Spinal cord (tissue), 10 donors: ENCODE results near the gene DCP2. TPM values are rescaled to one million over a fixed set of nuclear protein-coding genes. Genes with fewer than 3 reads are reported as not detected.

Experiments used
- DNase-seq, 6 donors: peaks; one replicate each; pipeline versions ENCODE4 v3.0.0 to v3.0.0-alpha.2; 2013 to 2015; ENCODE audit warnings: low spot score in 6 of 6, low read depth in 4 of 6
- H3K27ac ChIP-seq: one replicate; pipeline ENCODE4 v1.5.1; 2013; ENCODE audit warnings: low read depth, low read length, control low read depth
- H3K27me3 ChIP-seq: one replicate; pipeline ENCODE4 v1.6.1; 2013; ENCODE audit warnings: low read length; ENCODE audit not compliant: control insufficient read depth, insufficient read depth
- H3K36me3 ChIP-seq: one replicate; pipeline ENCODE4 v1.6.1; 2013; ENCODE audit warnings: low read length; ENCODE audit not compliant: control insufficient read depth, insufficient read depth
- H3K4me1 ChIP-seq: one replicate; pipeline ENCODE4 v1.6.1; 2013; ENCODE audit warnings: low read length; ENCODE audit not compliant: control insufficient read depth, insufficient read depth
- H3K4me3 ChIP-seq: one replicate; pipeline ENCODE4 v1.5.1; 2013; ENCODE audit warnings: low read depth, low read length, control low read depth
- H3K9me3 ChIP-seq: one replicate; pipeline ENCODE4 v1.6.1; 2013; ENCODE audit warnings: low read length; ENCODE audit not compliant: control insufficient read depth, insufficient read depth
- WGBS: methylation state at CpG from one replicate; pipeline ENCODE4 v1.1.5; 2013; ENCODE audit warnings: missing lambda C conversion rate; ENCODE audit not compliant: insufficient coverage; 5-methylcytosine and 5-hydroxymethylcytosine counted together
- polyA plus RNA-seq, 2 donors: library from polyadenylated mRNA; unstranded; fragments of 120-200 nt; gene quantifications; one replicate each; pipeline ENCODE4 v1.2.1, GENCODE V29; 2013; ENCODE audit not compliant: insufficient read length in 2 of 2
- total RNA-seq, 2 donors: library from RNA; depleted of rRNA in 1 of 2; stranded (reverse); fragments of 120-200 nt in 1 of 2; fragments of >200 nt in 1 of 2; gene quantifications; one replicate each; pipeline versions ENCODE4 v1.2.3 to v1.2.4, GENCODE V29; 2013 to 2014
- donor health status: healthy.

Gene DCP2
- total and polyA plus RNA-seq, 4 donors, result 17.8 to 82.1 (median 38.2) TPM

- H3K4me3 ChIP-seq, result peak overlapping the region; percentile 98
- H3K36me3 ChIP-seq, result no peaks in the 10 kb centered on the region
- H3K9me3 ChIP-seq, result no peaks in the 10 kb centered on the region
- no peak for DNase-seq
- H3K27me3 ChIP-seq, result no peaks in the 10 kb centered on the region
- H3K4me1 ChIP-seq, result peaks cover 11% of the 10 kb centered on the region
- 0% methylated on average over 7 of the region's 16 CpGs for WGBS
- H3K27ac ChIP-seq, result peak overlapping the region; percentile 99
These were observed 853 bp downstream of the DCP2 start for GRCh38 chr5:112977440-112977861.

- H3K36me3 ChIP-seq, result no peaks in the 10 kb centered on the region
- no peak for DNase-seq
- no CpG with 5 or more reads among the region's 2 CpGs for WGBS
- H3K27me3 ChIP-seq, result no peaks in the 10 kb centered on the region
- no peak overlapping the region for H3K27ac ChIP-seq
- H3K4me1 ChIP-seq, result peaks cover 11% of the 10 kb centered on the region
- no peak overlapping the region for H3K4me3 ChIP-seq
- H3K9me3 ChIP-seq, result no peaks in the 10 kb centered on the region
These were observed 2.2 kb downstream of the DCP2 start for GRCh38 chr5:112978836-112979235.

- DNase-seq, result no peak
- 95% methylated on average over 3 of the region's 3 CpGs for WGBS
- H3K9me3 ChIP-seq, result no peaks in the 10 kb centered on the region
- no peaks in the 10 kb centered on the region for H3K27me3 ChIP-seq
- H3K4me3 ChIP-seq, result no peak overlapping the region
- no peaks in the 10 kb centered on the region for H3K36me3 ChIP-seq
- no peak overlapping the region for H3K27ac ChIP-seq
- peaks cover 11% of the 10 kb centered on the region for H3K4me1 ChIP-seq
These were observed 3.1 kb downstream of the DCP2 start for GRCh38 chr5:112979723-112980122.

GRCh38 chr5:112983363-112983762, 6.8 kb downstream of the DCP2 start:
- Histone ChIP-seq H3K36me3 (no peaks in the 10 kb centered on the region), H3K4me3 (no peak overlapping the region), H3K4me1 (no peaks in the 10 kb centered on the region), H3K27me3 (no peaks in the 10 kb centered on the region), H3K9me3 (no peaks in the 10 kb centered on the region), H3K27ac (no peak overlapping the region)
- no peak for DNase-seq
- WGBS, result 100% methylated on average over 1 of the region's 2 CpGs

- no peak overlapping the region for H3K27ac ChIP-seq
- H3K9me3 ChIP-seq, result no peaks in the 10 kb centered on the region
- no peaks in the 10 kb centered on the region for H3K36me3 ChIP-seq
- H3K4me1 ChIP-seq, result no peaks in the 10 kb centered on the region
- no peak overlapping the region for H3K4me3 ChIP-seq
- no peak for DNase-seq
- no peaks in the 10 kb centered on the region for H3K27me3 ChIP-seq
- WGBS, result no CpG with 5 or more reads among the region's 4 CpGs
These were observed 9.6 kb downstream of the DCP2 start for GRCh38 chr5:112986224-112986623.

- Histone ChIP-seq H3K27ac (no peak overlapping the region), H3K36me3 (peaks cover 9% of the 10 kb centered on the region), H3K4me3 (no peak overlapping the region), H3K27me3 (no peaks in the 10 kb centered on the region), H3K4me1 (no peaks in the 10 kb centered on the region), H3K9me3 (no peaks in the 10 kb centered on the region)
- 20% methylated on average over 1 of the region's 7 CpGs for WGBS
- DNase-seq, result peak; percentile 57 to 93 (median 70)
These were observed 19.4 kb downstream of the DCP2 start for GRCh38 chr5:112995764-112996618.

GRCh38 chr5:112996830-112997374, 20.3 kb downstream of the DCP2 start:
- no peaks in the 10 kb centered on the region for H3K9me3 ChIP-seq
- DNase-seq, result no peak
- WGBS, result 100% methylated on average over 1 of the region's 4 CpGs
- no peak overlapping the region for H3K4me3 ChIP-seq
- no peaks in the 10 kb centered on the region for H3K27me3 ChIP-seq
- no peaks in the 10 kb centered on the region for H3K4me1 ChIP-seq
- H3K27ac ChIP-seq, result no peak overlapping the region
- peaks cover 9% of the 10 kb centered on the region for H3K36me3 ChIP-seq

GRCh38 chr5:112998296-112998695, 21.7 kb downstream of the DCP2 start:
- H3K36me3 ChIP-seq, result peaks cover 10% of the 10 kb centered on the region
- H3K4me1 ChIP-seq, result no peaks in the 10 kb centered on the region
- H3K9me3 ChIP-seq, result no peaks in the 10 kb centered on the region
- WGBS, result no CpG with 5 or more reads among the region's 4 CpGs
- no peaks in the 10 kb centered on the region for H3K27me3 ChIP-seq
- DNase-seq, result no peak
- no peak overlapping the region for H3K4me3 ChIP-seq
- no peak overlapping the region for H3K27ac ChIP-seq

- no peak overlapping the region for H3K4me3 ChIP-seq
These were observed 23.9 kb downstream of the DCP2 start for GRCh38 chr5:113000466-113000865.

GRCh38 chr5:113002423-113002822, 25.8 kb downstream of the DCP2 start:
- 100% methylated on average over 3 of the region's 5 CpGs for WGBS
- no peaks in the 10 kb centered on the region for H3K9me3 ChIP-seq
- H3K4me3 ChIP-seq, result no peak overlapping the region
- DNase-seq, result no peak
- H3K27ac ChIP-seq, result no peak overlapping the region
- H3K36me3 ChIP-seq, result peaks cover 10% of the 10 kb centered on the region
- no peaks in the 10 kb centered on the region for H3K4me1 ChIP-seq
- no peaks in the 10 kb centered on the region for H3K27me3 ChIP-seq

More at GRCh38 chr5:113000466-113000865, 23.9 kb downstream of the DCP2 start:
- no peaks in the 10 kb centered on the region for H3K27me3 ChIP-seq
- peaks cover 6% of the 10 kb centered on the region for H3K36me3 ChIP-seq
- H3K4me1 ChIP-seq, result no peaks in the 10 kb centered on the region
- H3K27ac ChIP-seq, result no peak overlapping the region
- no CpG with 5 or more reads among the region's 2 CpGs for WGBS
- DNase-seq, result no peak
- no peaks in the 10 kb centered on the region for H3K9me3 ChIP-seq
